ENCODE measurements around the gene UBL5.

The UBL5 gene

DNA sequence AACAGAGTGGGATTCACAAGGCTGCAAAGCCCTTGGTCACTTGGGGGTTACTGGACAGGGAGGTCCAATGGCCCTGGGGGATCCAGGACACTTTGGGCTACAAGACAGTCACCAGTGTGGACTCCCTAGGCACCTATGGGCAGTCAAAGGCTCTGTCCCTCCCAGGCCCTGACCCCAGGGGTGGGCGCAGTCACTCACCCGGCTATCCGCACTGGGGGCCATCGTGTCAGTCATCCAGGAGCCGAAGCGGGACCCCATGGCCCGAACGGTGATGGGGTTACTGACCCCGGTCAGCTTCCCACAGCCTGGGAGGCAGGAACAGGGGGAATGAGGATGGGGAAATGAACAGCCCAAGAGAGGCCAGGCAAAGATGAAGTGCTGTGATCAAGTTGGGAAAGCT lies 28.9 kb downstream of the UBL5 start:
- in situ Hi-C loops (cut with MboI; ENCODE audit: low pct_unique_long_range_greater_than_20kb, low sequenced_read_pairs, unreplicated experiment): no loop called here

DNA sequence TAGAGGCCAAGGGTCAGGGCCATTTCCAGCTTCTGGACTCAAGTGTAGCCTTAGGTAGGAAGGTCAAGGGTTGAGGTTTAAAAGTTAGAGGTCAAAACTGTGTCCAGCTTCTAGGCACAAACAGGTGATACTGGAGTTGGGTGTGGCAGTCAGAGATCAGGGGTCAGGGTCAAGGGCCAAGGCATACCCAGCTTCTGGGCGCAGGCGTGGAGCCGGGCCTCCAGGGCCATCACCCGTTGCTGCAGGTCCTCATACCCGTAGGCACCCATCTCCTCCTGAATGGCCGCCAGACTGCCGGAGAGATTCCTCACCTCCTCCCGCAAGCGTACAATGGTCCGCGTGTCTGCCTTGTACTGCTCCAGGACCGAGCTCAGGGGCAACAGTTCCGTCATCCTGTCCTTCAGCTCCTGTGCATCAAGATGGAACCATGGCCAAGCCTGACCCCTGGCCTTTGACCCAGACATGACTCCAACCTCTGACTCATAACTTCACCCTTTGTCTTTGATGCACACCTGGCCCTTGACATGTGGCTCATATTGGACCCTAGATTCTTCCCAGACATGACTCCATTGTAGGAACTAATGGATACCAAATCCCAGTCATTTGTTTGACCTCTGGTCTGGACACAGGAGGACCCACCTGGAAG lies 29.5 kb downstream of the UBL5 start:
- in situ Hi-C loops (cut with MboI; ENCODE audit: low pct_unique_long_range_greater_than_20kb, low sequenced_read_pairs, unreplicated experiment): no loop called here
- DNase-seq (ENCODE audit: low spot score): no peak

More for the DNA sequence above, 28.9 kb downstream of the UBL5 start:
- no peak for DNase-seq (ENCODE audit: low spot score)
- TF ChIP-seq CTCF (IDR thresholded peaks at IDR 0.05; ENCODE audit: extremely low read depth, insufficient read depth, missing control alignments): no peak

DNA sequence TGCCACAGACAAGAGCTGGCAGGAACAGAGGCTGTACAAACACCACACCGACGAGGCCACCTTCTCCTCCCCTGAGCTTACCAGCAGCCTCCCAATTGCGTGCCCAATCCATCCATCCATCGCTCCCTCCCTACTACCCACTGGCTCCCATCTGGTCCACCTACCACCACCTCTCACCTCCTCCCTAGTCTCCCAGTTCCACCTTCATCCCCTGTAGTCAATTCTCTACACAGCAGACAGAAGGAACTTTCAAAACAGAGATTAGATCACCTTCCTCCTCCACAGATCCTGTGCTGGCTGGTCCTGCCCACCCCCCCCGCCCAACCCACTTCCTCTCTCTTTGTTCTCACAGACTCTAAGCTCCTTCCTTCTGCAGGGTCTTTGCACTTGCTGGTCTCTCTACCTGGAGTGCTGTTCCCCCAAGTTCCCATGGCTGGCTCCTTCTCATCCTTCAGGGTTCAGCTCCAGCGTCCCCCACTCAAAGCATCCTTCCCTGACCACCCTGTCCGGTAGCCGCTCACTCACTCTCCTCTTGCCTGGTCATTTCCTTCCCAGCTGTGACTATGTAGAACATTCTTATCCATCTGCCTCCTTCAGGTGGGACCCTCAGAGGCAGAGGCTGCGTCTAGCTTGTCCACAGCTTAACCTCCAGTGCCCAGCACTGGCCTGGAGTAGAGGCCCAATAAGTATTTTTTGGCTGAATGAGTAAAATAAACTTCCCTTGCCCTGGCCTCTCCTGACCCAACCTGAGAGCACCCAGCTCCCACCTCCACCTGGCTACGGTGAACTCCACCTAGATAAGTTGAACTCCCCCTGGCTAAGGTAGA lies 30.4 kb downstream of the UBL5 start:
- TF ChIP-seq CTCF (IDR thresholded peaks at IDR 0.05; ENCODE audit: extremely low read depth, insufficient read depth, missing control alignments): no peak
- peak; percentile 74 for DNase-seq (ENCODE audit: low spot score)
- in situ Hi-C loops (cut with MboI; ENCODE audit: low pct_unique_long_range_greater_than_20kb, low sequenced_read_pairs, unreplicated experiment): no loop called here

More for the DNA sequence above, 29.5 kb downstream of the UBL5 start:
- TF ChIP-seq CTCF (IDR thresholded peaks at IDR 0.05; ENCODE audit: extremely low read depth, insufficient read depth, missing control alignments): no peak

GRCh38 chr19:9858766-9859165 lies 31.0 kb downstream of the UBL5 start:
- no peak for DNase-seq (ENCODE audit: low spot score)
- in situ Hi-C loops (cut with MboI; ENCODE audit: low pct_unique_long_range_greater_than_20kb, low sequenced_read_pairs, unreplicated experiment): no loop called here
- no peak for TF ChIP-seq CTCF (IDR thresholded peaks at IDR 0.05; ENCODE audit: extremely low read depth, insufficient read depth, missing control alignments)

GRCh38 chr19:9860407-9860806 lies 32.7 kb downstream of the UBL5 start:
- no peak for TF ChIP-seq CTCF (IDR thresholded peaks at IDR 0.05; ENCODE audit: extremely low read depth, insufficient read depth, missing control alignments)
- no peak for DNase-seq (ENCODE audit: low spot score)
- in situ Hi-C loops (cut with MboI; ENCODE audit: low pct_unique_long_range_greater_than_20kb, low sequenced_read_pairs, unreplicated experiment): no loop called here

DNA sequence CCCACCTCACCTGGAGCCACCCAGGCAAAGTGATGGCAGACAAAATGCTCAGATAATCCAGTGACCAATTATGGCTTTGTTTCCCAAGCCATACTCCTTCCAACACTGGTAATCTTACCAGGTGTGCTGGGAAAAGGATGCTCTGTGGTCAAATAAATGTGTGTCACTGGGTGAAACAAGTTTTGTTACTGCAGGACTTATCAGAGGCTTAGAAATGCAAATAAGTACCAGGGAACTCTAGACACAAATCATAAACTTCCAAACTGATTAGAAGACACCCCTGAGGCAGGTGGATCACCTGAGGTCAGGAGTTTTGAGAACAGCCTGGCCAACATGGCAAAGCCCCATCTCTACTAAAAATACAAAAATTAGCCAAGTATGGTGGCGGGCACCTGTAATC lies 33.8 kb downstream of the UBL5 start:
- TF ChIP-seq CTCF (IDR thresholded peaks at IDR 0.05; ENCODE audit: extremely low read depth, insufficient read depth, missing control alignments): no peak
- no peak for DNase-seq (ENCODE audit: low spot score)
- in situ Hi-C loops (cut with MboI; ENCODE audit: low pct_unique_long_range_greater_than_20kb, low sequenced_read_pairs, unreplicated experiment): no loop called here

Data from GM13977 (cell line).